ENCODE results near the gene OR7D4.

GRCh38 chr19:9251236-9251635 is 31.8 kb upstream of the OR7D4 start:
- TF ChIP-seq, protein P1, sequence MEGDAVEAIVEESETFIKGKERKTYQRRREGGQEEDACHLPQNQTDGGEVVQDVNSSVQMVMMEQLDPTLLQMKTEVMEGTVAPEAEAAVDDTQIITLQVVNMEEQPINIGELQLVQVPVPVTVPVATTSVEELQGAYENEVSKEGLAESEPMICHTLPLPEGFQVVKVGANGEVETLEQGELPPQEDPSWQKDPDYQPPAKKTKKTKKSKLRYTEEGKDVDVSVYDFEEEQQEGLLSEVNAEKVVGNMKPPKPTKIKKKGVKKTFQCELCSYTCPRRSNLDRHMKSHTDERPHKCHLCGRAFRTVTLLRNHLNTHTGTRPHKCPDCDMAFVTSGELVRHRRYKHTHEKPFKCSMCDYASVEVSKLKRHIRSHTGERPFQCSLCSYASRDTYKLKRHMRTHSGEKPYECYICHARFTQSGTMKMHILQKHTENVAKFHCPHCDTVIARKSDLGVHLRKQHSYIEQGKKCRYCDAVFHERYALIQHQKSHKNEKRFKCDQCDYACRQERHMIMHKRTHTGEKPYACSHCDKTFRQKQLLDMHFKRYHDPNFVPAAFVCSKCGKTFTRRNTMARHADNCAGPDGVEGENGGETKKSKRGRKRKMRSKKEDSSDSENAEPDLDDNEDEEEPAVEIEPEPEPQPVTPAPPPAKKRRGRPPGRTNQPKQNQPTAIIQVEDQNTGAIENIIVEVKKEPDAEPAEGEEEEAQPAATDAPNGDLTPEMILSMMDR (IDR thresholded peaks at IDR 0.05) = no peak
- no peak for TF ChIP-seq POLR2AphosphoS5 (IDR thresholded peaks at IDR 0.05; ENCODE audit: low read depth, low read length)
